Neural cell (in vitro differentiated cells): Measurements from ENCODE around the gene SH3BP5.

Experiments
- CTCF ChIP-seq: fragments of 450-650 bp; IDR thresholded peaks from 2 replicates; pipeline ENCODE4 v1.5.1; 2014; ENCODE audit warnings: antibody characterized with exemption, mild to moderate bottlenecking, moderate library complexity; ENCODE audit not compliant: poor library complexity, severe bottlenecking
- POLR2AphosphoS5 ChIP-seq: IDR thresholded peaks from 2 replicates; pipeline ENCODE4 v1.6.1; 2012
- RAD21 ChIP-seq: fragments of 450-650 bp; conservative IDR thresholded peaks from 2 replicates; pipeline ENCODE4 v1.6.1; 2014; ENCODE audit warnings: antibody characterized with exemption, mild to moderate bottlenecking, moderate library complexity
- SMC3 ChIP-seq: fragments of 450-650 bp; conservative IDR thresholded peaks from 2 replicates; pipeline ENCODE4 v1.6.1; 2014; ENCODE audit warnings: antibody characterized with exemption, mild to moderate bottlenecking, moderate library complexity; ENCODE audit not compliant: poor library complexity

- TF ChIP-seq SMC3: no peak
- no peak for TF ChIP-seq CTCF
- no peak for TF ChIP-seq RAD21
- no peak for TF ChIP-seq POLR2AphosphoS5
These were observed 59.2 kb downstream of the SH3BP5 start for GRCh38 chr3:15273227-15273626.
